Sigmoid colon (tissue), 4 donors: ENCODE measurements around the gene ZC3H10.

Source experiments
- EP300 ChIP-seq, 4 donors: sonication (generic); formaldehyde crosslinking; IDR thresholded peaks; one replicate each; pipeline ENCODE4 v1.6.1; 2017; ENCODE audit warnings: antibody characterized with exemption in 4 of 4
- POLR2A ChIP-seq, 2 donors: fragments of 450-650 bp; IDR thresholded peaks; one replicate each; pipeline ENCODE4 v1.6.1; 2016; ENCODE audit warnings: antibody characterized with exemption in 2 of 2, mild to moderate bottlenecking in 2 of 2, moderate library complexity in 2 of 2
- POLR2AphosphoS5 ChIP-seq, 4 donors: sonication (generic); formaldehyde crosslinking; IDR thresholded peaks; one replicate each; pipeline ENCODE4 v1.6.1; 2017; ENCODE audit warnings: antibody characterized with exemption in 4 of 4
- TF ChIP-seq, protein P1 (sequence below), 4 experiments: fragments of 450-650 bp in 3 of 4; fragments of 200-600 bp in 1 of 4; IDR thresholded peaks; one replicate each; pipeline ENCODE4 v1.5.1; 2016 to 2019; ENCODE audit warnings: antibody characterized with exemption in 4 of 4, mild to moderate bottlenecking in 3 of 4, moderate library complexity in 2 of 4

DNA sequence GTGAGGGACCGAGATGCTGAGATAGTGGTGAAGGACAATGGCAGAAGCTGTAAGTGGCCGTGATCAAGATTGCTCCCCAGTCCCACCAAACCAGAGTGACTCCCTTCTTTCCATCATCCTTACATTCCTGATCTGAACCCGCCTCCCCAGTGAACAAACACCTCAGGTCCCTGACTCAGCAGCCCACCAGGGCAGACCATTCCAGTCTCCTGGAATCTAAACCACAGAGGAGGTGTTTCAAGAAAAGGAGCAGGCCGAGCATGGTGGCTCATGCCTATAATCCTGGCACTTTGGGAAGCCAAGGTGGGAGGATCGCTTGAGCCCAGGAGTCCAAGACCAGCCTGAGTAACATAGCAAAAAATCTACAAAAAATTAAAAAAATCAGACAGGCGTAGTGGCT lies 31.5 kb upstream of the ZC3H10 start:
- TF ChIP-seq, protein P1, sequence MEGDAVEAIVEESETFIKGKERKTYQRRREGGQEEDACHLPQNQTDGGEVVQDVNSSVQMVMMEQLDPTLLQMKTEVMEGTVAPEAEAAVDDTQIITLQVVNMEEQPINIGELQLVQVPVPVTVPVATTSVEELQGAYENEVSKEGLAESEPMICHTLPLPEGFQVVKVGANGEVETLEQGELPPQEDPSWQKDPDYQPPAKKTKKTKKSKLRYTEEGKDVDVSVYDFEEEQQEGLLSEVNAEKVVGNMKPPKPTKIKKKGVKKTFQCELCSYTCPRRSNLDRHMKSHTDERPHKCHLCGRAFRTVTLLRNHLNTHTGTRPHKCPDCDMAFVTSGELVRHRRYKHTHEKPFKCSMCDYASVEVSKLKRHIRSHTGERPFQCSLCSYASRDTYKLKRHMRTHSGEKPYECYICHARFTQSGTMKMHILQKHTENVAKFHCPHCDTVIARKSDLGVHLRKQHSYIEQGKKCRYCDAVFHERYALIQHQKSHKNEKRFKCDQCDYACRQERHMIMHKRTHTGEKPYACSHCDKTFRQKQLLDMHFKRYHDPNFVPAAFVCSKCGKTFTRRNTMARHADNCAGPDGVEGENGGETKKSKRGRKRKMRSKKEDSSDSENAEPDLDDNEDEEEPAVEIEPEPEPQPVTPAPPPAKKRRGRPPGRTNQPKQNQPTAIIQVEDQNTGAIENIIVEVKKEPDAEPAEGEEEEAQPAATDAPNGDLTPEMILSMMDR (IDR thresholded peaks at IDR 0.05) = no peak
- TF ChIP-seq POLR2A (IDR thresholded peaks at IDR 0.05) (no peak), POLR2AphosphoS5 (IDR thresholded peaks at IDR 0.05) (no peak), EP300 (IDR thresholded peaks at IDR 0.05) (no peak)
